Fibroblast of the aortic adventitia (primary cell): ENCODE data around the gene EML1. TPM values are rescaled to one million over a fixed set of nuclear protein-coding genes. Genes with fewer than 3 reads are reported as not detected.

Experiments used
- DNase-seq: peaks from one replicate; pipeline ENCODE4 v3.0.0-alpha.2; 2010; ENCODE audit warnings: low read depth
- H3K4me3 ChIP-seq: 2 replicates; pipeline ENCODE4 v1.5.1; 2011; ENCODE audit warnings: low read depth, mild to moderate bottlenecking, control low read depth, low read length, moderate library complexity
- total RNA-seq: library from RNA; depleted of rRNA; stranded (reverse); fragments of >200 nt; gene quantifications from 2 replicates; pipeline ENCODE4 v1.2.3, GENCODE V29; 2012; ENCODE audit warnings: low replicate concordance
- TF ChIP-seq, protein P1 (sequence below): IDR thresholded peaks from 2 replicates; pipeline ENCODE4 v1.5.1; 2011; ENCODE audit warnings: mild to moderate bottlenecking, low read length, control low read depth, inconsistent platforms; ENCODE audit not compliant: insufficient read depth

Gene EML1
- total RNA-seq, 1 donor, result 80.3 TPM

DNA sequence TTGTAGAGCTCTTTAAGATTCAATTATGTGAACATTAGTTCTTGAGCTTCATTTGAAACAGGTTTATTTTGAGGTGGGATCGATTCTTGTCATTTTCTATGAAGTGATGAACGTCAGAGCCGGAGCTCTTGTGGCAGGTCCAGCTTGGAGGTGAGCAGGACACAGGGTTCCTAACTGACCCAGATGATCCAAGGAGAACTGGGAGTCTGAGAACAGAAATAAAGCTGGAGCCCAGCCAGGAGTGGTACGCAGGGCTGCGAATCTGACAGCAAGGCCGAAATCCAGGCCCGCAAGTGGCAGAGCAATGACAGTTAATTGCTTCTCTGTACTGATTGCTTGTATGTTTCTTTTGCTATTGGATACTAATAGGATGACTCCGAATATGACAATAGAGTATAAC, 46.5 kb downstream of the EML1 start:
- TF ChIP-seq, protein P1, sequence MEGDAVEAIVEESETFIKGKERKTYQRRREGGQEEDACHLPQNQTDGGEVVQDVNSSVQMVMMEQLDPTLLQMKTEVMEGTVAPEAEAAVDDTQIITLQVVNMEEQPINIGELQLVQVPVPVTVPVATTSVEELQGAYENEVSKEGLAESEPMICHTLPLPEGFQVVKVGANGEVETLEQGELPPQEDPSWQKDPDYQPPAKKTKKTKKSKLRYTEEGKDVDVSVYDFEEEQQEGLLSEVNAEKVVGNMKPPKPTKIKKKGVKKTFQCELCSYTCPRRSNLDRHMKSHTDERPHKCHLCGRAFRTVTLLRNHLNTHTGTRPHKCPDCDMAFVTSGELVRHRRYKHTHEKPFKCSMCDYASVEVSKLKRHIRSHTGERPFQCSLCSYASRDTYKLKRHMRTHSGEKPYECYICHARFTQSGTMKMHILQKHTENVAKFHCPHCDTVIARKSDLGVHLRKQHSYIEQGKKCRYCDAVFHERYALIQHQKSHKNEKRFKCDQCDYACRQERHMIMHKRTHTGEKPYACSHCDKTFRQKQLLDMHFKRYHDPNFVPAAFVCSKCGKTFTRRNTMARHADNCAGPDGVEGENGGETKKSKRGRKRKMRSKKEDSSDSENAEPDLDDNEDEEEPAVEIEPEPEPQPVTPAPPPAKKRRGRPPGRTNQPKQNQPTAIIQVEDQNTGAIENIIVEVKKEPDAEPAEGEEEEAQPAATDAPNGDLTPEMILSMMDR, result no peak
- H3K4me3 ChIP-seq, result no peak overlapping the region
- no peak for DNase-seq

DNA sequence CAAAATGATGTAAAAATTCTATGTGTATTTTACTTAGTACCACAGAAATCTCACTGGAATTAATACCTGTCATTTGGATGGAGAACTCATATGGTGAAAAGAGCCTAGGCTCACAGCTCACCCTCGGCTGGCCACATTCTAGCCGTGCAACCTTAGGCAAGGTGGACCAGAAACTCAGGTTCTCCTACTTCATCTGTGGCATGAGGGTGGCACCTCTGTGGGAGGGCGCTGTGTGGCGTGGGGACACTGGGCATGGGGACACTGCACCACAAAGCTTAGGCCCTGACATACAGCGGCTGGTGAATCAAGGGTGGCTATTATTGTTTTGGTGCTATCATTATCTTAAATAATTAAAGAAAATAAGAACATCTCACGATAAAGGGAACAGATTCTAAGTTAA, 47.1 kb downstream of the EML1 start:
- H3K4me3 ChIP-seq, result no peak overlapping the region
- TF ChIP-seq, protein P1, result no peak
- no peak for DNase-seq

DNA sequence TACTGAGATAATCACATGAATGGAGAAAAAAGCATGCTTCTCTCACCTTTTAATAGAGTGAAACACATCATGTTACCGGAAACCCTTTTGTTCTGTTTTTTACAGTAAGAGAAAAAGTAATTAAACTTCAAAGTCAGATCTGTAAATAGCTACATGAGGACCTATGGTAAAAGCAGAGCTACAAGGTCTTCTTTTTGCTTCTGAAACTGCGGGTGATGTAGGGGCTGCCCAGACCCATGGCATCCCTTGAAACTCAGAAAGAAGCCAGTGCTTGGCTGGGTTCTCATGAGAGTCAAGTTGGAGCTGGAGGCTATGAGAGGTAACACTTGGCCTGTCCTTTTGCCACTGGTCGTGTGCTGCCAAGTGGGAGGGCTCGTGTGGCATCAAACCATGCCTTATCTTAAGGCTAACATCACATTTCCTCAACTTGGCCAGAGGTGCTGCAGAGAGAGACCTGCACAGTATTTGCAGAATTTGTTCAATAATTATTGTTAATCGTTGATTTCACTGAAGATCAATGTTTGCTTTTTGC, 47.6 kb downstream of the EML1 start:
- H3K4me3 ChIP-seq, result no peak overlapping the region
- TF ChIP-seq, protein P1, result no peak
- DNase-seq, result no peak

DNA sequence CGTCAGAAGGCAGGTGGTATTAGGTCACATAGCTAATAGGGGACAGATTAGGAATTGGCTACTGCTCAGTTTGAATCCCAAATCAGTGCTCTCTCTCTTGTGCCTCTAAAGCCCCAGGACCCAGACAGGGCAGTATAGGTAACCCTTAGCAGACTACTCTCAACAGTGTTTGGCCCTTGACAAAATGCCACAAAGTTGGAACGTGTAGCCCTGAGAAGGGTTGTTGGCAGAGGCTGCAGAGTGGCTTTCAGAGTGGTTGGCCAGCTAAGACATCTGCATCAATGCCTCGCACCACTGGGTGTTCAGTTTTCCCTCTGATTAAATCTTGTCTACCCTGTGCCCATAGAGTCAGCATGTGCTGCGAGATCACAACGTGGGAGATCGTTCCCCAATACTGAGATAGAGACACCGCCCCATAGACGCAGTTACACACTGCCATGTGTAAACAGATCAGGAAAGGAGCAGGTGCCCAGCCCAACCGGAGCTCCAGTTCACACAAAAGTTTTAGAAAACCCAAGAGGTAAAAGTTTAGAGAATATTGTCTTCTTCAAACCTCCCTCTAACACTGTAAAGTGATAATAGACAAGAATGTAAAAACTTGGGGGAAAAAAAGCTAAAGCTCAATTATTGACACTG, 48.3 kb downstream of the EML1 start:
- TF ChIP-seq, protein P1, result no peak
- DNase-seq, result no peak

DNA sequence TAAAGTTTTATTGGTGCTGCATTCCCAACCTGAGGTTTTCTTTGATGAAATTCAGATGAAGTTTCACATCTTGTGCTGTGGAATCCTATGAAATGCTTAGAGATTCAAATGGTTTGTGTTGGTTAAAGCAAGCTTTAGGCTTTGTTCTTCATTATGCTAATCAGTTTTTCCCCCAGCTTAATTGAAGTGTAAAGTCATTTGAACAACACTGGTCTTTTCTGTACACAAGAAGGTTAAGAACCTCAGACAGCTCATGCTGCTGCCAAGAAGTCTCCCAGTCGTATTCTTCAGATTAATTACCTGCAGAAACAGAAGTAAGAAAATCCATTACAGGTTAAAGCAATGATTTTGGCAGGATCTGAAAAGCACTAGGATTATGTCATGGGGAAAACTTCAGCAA, 48.9 kb downstream of the EML1 start:
- TF ChIP-seq, protein P1, result no peak
- no peak overlapping the region for H3K4me3 ChIP-seq
- DNase-seq, result no peak

More for the DNA sequence above, 48.3 kb downstream of the EML1 start:
- H3K4me3 ChIP-seq, result no peak overlapping the region

DNA sequence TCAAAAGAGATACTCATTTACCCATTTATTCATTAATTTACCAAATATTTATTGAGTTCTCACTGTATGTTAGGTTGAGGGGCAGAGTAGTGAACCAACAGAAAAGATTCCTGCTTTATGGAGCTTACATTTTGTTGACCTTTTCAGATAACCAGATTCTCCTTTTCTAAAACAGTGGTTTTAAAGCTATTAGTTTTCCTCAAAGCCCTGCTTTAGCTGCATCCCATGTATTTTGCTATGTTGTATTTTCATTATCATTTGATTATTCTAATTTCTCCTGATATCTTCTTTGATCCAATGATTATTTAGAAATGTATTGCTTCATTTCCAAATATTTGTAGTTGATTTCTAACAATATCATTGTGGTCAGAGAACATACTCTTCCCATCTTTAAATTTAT, 53.6 kb downstream of the EML1 start:
- TF ChIP-seq, protein P1, result no peak
- no peak for DNase-seq

DNA sequence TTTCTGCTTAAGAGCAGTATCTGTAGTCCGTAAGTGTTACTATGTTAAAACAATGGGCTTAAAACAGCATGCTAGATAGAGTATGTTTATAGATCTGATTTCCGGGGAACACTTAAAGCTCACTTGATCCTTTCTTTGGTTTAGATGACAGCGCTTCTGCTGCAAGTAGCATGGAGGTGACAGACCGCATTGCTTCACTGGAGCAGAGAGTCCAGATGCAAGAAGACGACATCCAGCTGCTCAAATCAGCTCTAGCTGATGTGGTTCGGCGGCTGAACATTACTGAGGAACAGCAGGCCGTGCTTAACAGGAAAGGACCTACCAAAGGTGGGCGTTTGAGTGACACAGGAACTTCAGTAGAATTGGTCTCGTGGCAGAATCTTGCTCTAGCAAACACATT, 57.5 kb downstream of the EML1 start:
- TF ChIP-seq, protein P1, result no peak
- H3K4me3 ChIP-seq, result no peak overlapping the region
- no peak for DNase-seq

More for the DNA sequence above, 53.6 kb downstream of the EML1 start:
- no peak overlapping the region for H3K4me3 ChIP-seq
